Activated CD4-positive, CD25-positive, alpha-beta regulatory T cell treated with anti-CD3 and anti-CD28 coated beads, Interleukin-2, amount 50 U/mL, for 16 hours (primary cell): Measurements from ENCODE around the gene LONP2.
"Not testable (repeated sequence)": the region's sequence is repeated elsewhere in the genome, so short reads cannot be mapped to it uniquely, and the experiment has no call there.

Experiments used
- DNase-seq: peaks from one replicate; pipeline ENCODE4 v3.0.0-alpha.2; 2020; ENCODE audit warnings: low read depth, low spot score

The LONP2 gene

GRCh38 chr16:48366165-48367093 lies 122.3 kb downstream of the LONP2 start:
- peak; percentile 19 for DNase-seq

- no peak for DNase-seq
These were observed 123.4 kb downstream of the LONP2 start for GRCh38 chr16:48367441-48368049.

GRCh38 chr16:48369765-48370164 lies 125.7 kb downstream of the LONP2 start:
- DNase-seq, result no peak

- DNase-seq, result no peak
These were observed 126.1 kb downstream of the LONP2 start for GRCh38 chr16:48370229-48370628.

GRCh38 chr16:48370668-48371392 lies 126.7 kb downstream of the LONP2 start:
- not testable (repeated sequence) for DNase-seq

GRCh38 chr16:48371393-48371780 lies 127.3 kb downstream of the LONP2 start:
- no peak for DNase-seq

- DNase-seq, result no peak
These were observed 128.6 kb downstream of the LONP2 start for GRCh38 chr16:48372744-48373143.

- no peak for DNase-seq
These were observed 129.3 kb downstream of the LONP2 start for GRCh38 chr16:48373258-48374029.

GRCh38 chr16:48374255-48374654 lies 130.2 kb downstream of the LONP2 start:
- DNase-seq, result no peak

GRCh38 chr16:48377301-48377700 lies 133.2 kb downstream of the LONP2 start:
- DNase-seq, result not testable (repeated sequence)

GRCh38 chr16:48378276-48378675 lies 134.2 kb downstream of the LONP2 start:
- DNase-seq, result no peak

GRCh38 chr16:48378836-48379235 lies 134.7 kb downstream of the LONP2 start:
- DNase-seq, result no peak

- DNase-seq, result no peak
These were observed 137.1 kb downstream of the LONP2 start for GRCh38 chr16:48381201-48381600.

- DNase-seq, result no peak
These were observed 138.0 kb downstream of the LONP2 start for GRCh38 chr16:48382131-48382530.

GRCh38 chr16:48383009-48383876 lies 139.1 kb downstream of the LONP2 start:
- no peak for DNase-seq

- DNase-seq, result no peak
These were observed 139.9 kb downstream of the LONP2 start for GRCh38 chr16:48383877-48384519.

- DNase-seq, result peak; percentile 12
These were observed 140.6 kb downstream of the LONP2 start for GRCh38 chr16:48384520-48385252.

- peak; percentile 80 for DNase-seq
These were observed 141.4 kb downstream of the LONP2 start, which contains the start of gene SIAH1 for GRCh38 chr16:48385253-48386150. TSS of gene SIAH1 (minus strand) at chr16:48385413. CDS start at chr16:48362428, 22,985 bp downstream.
